Cardiac fibroblast (primary cell): Measurements from ENCODE around the gene HEXD.

Experiments
- DNase-seq, 2 donors: peaks; one replicate each; pipeline versions ENCODE4 v3.0.0 to v3.0.0-alpha.2; 2010; ENCODE audit warnings: low read depth in 2 of 2
- H3K4me3 ChIP-seq, 2 donors: replicated peaks in 1 of 2; 1 replicate in 1 of 2; 2 replicates in 1 of 2; pipeline ENCODE4 v1.5.1; 2011; ENCODE audit warnings: low read depth in 2 of 2, low read length in 2 of 2, mild to moderate bottlenecking in 2 of 2, moderate library complexity in 1 of 2
- CTCF ChIP-seq: IDR thresholded peaks from one replicate; pipeline ENCODE4 v1.5.1; 2011; ENCODE audit warnings: low read depth, mild to moderate bottlenecking, low read length, inconsistent platforms

The HEXD gene

GRCh38 chr17:82419540-82419939, 1.4 kb downstream of the HEXD start:
- no peak for TF ChIP-seq CTCF
- H3K4me3 ChIP-seq, result no peak overlapping the region
- DNase-seq, result peak in 1 of 2 donors; percentile 8

GRCh38 chr17:82424001-82424862, 6.1 kb downstream of the HEXD start:
- DNase-seq, result peak; percentile 54 to 72
- TF ChIP-seq CTCF, result peak; percentile 76
- no peak overlapping the region for H3K4me3 ChIP-seq

- no peak for DNase-seq
- H3K4me3 ChIP-seq, result no peak overlapping the region
- no peak for TF ChIP-seq CTCF
Measured at GRCh38 chr17:82424863-82425159, 6.7 kb downstream of the HEXD start.

- H3K4me3 ChIP-seq, result no peak overlapping the region
- TF ChIP-seq CTCF, result no peak
- DNase-seq, result no peak
Measured at GRCh38 chr17:82428546-82428945, 10.4 kb downstream of the HEXD start.

GRCh38 chr17:82429824-82430223, 11.7 kb downstream of the HEXD start:
- no peak for TF ChIP-seq CTCF
- no peak overlapping the region for H3K4me3 ChIP-seq
- no peak for DNase-seq

GRCh38 chr17:82432017-82432416, 13.9 kb downstream of the HEXD start:
- no peak for DNase-seq
- TF ChIP-seq CTCF, result no peak
- H3K4me3 ChIP-seq, result no peak overlapping the region
